Activated T-helper 1 cell treated with anti-CD3 and anti-CD28 coated beads, Interleukin-12 subunit alpha, Interleukin-12 subunit beta, Interleukin-2, Interleukin-4 antibody, amounts not matched to agents 30 ng/mL and 10 ng/mL and 1 ng/mL, durations not matched to agents 14 hours and 24 hours and 36 hours (primary cell): ENCODE data around the gene NDUFB10. TPM values are rescaled to one million over a fixed set of nuclear protein-coding genes. Genes with fewer than 3 reads are reported as not detected.

Source experiments
- DNase-seq: peaks from one replicate; pipeline ENCODE4 v3.0.0; 2021; ENCODE audit warnings: low spot score
- H3K27ac Mint-ChIP-seq: one replicate; pipeline ENCODE4 v1.8.0; 2021; ENCODE audit warnings: mild to moderate bottlenecking, mixed read lengths
- H3K27me3 Mint-ChIP-seq: one replicate; pipeline ENCODE4 v1.8.0; 2022; ENCODE audit warnings: mild to moderate bottlenecking, moderate library complexity, mixed read lengths; ENCODE audit not compliant: insufficient read depth
- H3K36me3 Mint-ChIP-seq: one replicate; pipeline ENCODE4 v1.8.0; 2021; ENCODE audit warnings: low read depth, mixed read lengths
- H3K4me1 Mint-ChIP-seq: one replicate; pipeline ENCODE4 v1.8.0; 2021; ENCODE audit warnings: low read depth, mixed read lengths
- H3K4me3 Mint-ChIP-seq: one replicate; pipeline ENCODE4 v1.8.0; 2021; ENCODE audit warnings: mild to moderate bottlenecking, moderate library complexity, mixed read lengths
- H3K9me3 Mint-ChIP-seq: one replicate; pipeline ENCODE4 v1.8.0; 2021; ENCODE audit warnings: mixed read lengths
- intact Hi-C: fragments of 100-400 bp; cut with micrococcal nuclease; formaldehyde crosslinking; loops from one replicate; pipeline ENCODE4 v1.15.1; 2024
- total RNA-seq: library from RNA; stranded (reverse); gene quantifications from 2 replicates; pipeline ENCODE4 v1.2.3, GENCODE V29; 2022

The NDUFB10 gene
- 134 and 138 TPM in 2 replicates for total RNA-seq

DNA sequence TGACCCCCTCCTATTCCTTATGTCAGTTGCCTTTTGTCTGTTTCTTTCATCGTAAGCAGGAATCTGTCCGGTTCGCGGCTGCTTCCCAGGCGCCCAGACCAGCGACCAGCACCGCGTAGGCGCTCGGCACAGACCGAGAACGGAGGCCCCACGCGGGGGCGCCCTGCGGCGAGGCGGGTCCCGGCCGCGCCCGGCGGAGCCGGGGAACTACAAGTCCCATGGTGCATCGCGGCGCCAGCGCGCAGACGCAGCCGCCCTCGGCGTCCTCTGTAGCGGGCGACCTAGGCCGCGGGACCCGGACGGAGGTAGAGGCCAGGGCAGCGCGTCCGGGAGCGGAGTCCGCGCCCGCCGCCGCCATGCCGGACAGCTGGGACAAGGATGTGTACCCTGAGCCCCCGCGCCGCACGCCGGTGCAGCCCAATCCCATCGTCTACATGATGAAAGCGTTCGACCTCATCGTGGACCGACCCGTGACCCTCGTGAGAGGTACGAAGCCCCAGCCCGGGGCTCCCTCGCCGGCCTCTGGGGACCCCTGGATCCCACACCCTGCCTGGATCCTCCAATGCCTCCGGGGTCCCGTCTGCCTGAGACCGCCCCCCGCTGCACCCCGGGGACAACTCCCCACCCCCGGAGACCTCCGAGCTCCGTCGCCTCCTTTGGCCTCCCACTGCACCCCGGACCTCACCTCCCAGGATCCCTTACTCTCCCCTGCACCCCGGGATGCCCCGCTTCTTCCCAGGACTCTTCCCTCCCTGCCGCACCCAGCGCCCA is at the start of gene NDUFB10:
Gene NDUFB10, plus strand, starts transcription at position 270 of the 771 bp plus-strand sequence. Its CDS starts 87 bp downstream, at position 357.
- H3K9me3 Mint-ChIP-seq: no peaks in the 10 kb centered on the region
- peaks cover 36% of the 10 kb centered on the region for H3K36me3 Mint-ChIP-seq

DNA sequence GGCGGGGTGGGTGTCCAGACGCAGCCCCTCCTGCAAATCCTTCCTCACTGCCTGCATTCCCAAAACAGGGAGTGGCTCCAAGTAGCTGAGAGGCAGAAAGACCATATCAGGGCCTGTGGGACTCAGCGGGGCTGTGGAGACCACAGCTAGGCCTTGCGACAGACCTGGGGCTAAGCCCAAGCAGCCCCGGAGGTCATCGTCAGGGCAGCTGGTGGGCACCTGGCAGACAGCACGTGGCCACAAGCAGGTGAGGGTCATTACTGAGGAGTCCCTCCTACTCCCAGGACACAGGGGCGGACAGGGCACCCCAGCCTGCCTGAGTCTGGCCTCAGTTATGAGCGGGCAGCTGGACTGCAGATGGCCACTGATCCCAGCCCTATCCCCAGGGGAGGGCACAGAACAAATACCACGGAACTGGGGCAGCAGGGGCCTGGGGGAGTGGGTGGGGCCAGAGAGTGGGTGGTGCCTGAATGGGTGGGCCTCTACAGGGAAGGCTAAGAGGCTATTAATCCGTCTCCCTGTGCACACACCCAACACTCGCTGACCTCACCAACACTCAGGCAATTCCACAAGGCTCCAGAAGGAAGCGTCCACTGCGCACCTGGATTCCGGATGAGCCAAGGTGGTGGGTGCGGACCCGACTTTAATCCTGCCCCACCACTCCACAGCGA is 49.6 kb upstream of the NDUFB10 start:
- no peak overlapping the region for H3K4me3 Mint-ChIP-seq
- no peaks in the 10 kb centered on the region for H3K9me3 Mint-ChIP-seq
- H3K36me3 Mint-ChIP-seq: no peaks in the 10 kb centered on the region
- no peak overlapping the region for H3K27ac Mint-ChIP-seq
- H3K4me1 Mint-ChIP-seq: no peaks in the 10 kb centered on the region
- intact Hi-C loops: no loop called here
- no peak for DNase-seq
- H3K27me3 Mint-ChIP-seq: peaks cover 4% of the 10 kb centered on the region

More for the DNA sequence above, at the start of gene NDUFB10:
- DNase-seq: peak; percentile 93
- Mint-ChIP-seq H3K4me1 (peaks cover 34% of the 10 kb centered on the region), H3K27ac (peak within 1 kb of the TSS; percentile 90), H3K27me3 (no peaks in the 10 kb centered on the region), H3K4me3 (peak within 1 kb of the TSS; percentile 97)
- intact Hi-C loops: loop anchor here (1.0 kb wide), 5 partner anchors 12 to 33 kb away; partner anchors contain the start of genes GFER and MSRB1

DNA sequence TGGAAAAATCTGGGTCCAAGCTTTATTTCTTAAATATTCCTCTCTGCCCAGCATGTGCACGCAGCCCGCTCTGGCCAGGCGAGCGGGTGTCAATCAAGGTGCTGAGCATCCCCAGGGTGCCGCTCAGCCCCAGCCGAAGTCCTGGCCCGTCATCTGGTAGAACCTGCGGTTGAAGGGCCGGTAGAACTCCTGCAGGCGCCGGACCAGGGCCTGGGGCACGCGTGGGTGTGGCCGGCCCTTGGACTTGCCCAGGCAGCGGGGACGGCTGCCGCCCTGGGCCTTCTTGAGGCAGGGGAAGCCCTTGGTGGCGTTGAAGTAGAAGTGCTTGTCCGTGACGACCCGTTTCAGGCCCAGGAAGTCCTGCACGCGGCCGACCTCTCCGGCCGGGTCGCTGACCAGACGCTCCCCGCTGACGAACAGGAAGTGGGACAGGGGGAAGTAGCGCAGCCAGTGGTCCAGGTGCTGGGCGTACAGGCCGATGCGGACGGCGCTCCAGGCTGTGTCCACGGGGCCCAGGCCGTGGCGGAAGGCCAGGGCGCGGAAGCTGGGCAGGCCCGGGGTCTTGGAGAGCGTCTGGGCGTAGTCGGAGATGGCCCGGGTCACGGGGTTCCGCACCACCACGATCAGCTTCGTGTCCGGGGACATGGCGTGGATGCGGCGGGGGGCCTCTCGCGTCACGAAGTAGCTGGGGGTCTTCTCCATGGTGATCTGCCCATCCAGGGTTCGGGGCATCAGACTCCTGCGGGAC is 47.7 kb upstream of the NDUFB10 start:
- H3K36me3 Mint-ChIP-seq: no peaks in the 10 kb centered on the region
- DNase-seq: no peak
- no peaks in the 10 kb centered on the region for H3K9me3 Mint-ChIP-seq
- intact Hi-C loops: no loop called here
- no peaks in the 10 kb centered on the region for H3K4me1 Mint-ChIP-seq
- peaks cover 15% of the 10 kb centered on the region for H3K27me3 Mint-ChIP-seq
- no peak overlapping the region for H3K27ac Mint-ChIP-seq
- no peak overlapping the region for H3K4me3 Mint-ChIP-seq

DNA sequence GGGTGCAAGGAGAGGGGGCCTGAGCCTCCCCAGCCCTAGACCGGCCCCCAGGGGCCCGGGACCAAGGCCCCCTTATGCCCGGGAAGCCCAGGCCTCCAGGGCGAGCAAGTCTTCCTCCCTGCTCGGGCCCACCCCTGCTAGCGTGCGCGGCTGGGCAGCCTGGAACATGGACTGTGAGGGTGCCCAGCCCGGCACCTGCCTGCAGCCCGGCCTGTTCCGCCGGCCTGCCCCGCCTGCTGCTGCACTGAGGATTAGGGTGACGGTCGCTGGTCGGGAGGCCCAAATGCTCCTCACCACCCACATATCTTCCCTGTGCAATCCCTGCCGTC is 47.2 kb upstream of the NDUFB10 start:
- no peaks in the 10 kb centered on the region for H3K36me3 Mint-ChIP-seq
- no peaks in the 10 kb centered on the region for H3K9me3 Mint-ChIP-seq
- DNase-seq: no peak
- H3K4me3 Mint-ChIP-seq: no peak overlapping the region
- intact Hi-C loops: no loop called here
- peaks cover 21% of the 10 kb centered on the region for H3K27me3 Mint-ChIP-seq
- H3K27ac Mint-ChIP-seq: no peak overlapping the region
- H3K4me1 Mint-ChIP-seq: no peaks in the 10 kb centered on the region

DNA sequence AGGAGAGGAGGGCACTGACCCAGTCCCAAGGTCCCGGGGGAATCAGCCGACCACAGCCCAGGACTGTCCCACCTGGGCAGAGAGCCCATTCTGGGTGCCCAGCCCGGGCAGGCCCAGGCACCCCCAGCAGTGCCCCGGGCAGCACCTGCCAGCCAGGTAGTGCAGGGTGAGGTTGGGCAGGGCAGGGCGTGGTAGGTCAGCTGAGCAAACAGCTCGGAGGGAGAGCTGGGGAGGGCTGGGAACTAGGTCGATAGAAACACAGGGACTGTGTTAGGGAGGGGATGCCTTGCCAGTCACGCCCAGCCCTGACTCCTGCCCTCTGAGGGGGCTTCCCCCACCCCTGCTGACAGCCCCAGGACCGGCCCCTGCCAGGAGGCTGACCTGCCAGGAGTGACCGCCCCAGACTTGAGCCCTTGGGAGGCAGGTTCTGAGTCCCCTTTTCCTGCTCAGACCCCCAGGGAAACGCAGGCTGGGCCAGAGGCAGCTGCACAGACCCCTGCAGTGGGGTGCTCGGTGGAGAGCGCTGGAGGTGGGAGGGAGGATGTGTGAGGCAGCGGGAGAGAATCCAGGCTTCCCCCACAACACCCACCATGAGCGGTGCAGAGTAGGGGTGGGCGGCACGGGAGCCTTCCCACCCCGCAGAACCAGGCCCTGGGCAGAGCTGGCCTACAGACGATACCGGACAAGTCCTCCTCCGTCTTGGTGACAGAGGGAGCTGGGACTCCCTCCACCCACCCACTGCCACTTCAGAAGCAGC is 45.8 kb upstream of the NDUFB10 start:
- H3K4me3 Mint-ChIP-seq: no peak overlapping the region
- no peak for DNase-seq
- H3K27me3 Mint-ChIP-seq: peaks cover 21% of the 10 kb centered on the region
- H3K36me3 Mint-ChIP-seq: no peaks in the 10 kb centered on the region
- H3K9me3 Mint-ChIP-seq: no peaks in the 10 kb centered on the region
- H3K27ac Mint-ChIP-seq: no peak overlapping the region
- intact Hi-C loops: no loop called here
- no peaks in the 10 kb centered on the region for H3K4me1 Mint-ChIP-seq

DNA sequence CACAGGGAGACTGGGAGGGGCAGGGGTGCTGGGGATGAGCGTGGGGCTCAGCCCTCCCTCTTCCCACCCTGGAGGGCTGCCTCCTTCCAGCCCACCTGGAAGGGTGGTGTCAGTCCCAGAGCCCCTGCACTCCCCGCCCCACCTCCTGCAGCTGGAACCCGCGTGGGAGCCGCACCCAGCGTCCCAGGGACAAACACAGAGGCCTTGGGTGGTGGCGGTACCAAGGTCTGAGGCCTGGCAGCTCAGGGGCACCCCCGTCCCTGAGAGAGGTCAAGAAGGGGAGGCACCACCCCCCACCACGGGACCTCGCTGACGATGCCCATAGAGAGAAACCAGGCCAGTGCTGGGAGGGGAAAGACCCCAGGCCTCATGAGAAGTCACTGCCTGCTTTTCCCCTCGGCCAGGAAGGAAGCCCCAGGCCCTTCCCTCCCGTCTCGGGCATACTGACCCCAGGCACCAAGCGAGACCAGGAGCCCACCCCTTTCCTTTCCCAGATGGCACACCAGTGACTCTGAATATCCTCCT is 45.2 kb upstream of the NDUFB10 start:
- Mint-ChIP-seq H3K4me1 (no peaks in the 10 kb centered on the region), H3K9me3 (no peaks in the 10 kb centered on the region)
- intact Hi-C loops: no loop called here

DNA sequence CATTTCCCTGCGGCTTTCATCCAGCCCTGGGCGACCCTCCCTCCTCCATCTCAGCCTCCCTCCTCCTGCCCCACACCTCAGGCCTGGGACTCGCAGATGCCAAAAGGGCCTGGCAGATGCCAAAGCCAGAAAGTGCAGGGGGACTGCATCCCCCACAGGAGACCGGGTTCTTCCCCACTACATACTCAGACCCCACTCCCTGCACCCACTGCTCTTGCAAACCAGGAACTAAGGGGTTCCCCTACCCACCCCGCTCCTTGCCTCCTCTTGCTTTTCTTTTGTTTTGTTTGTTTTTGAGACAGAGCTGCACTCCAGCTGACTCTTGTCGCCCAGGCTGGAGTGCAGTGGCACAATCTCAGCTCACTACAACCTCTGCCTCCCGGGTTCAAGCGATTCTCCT is 44.4 kb upstream of the NDUFB10 start:
- Mint-ChIP-seq H3K27ac (no peak overlapping the region), H3K4me1 (no peaks in the 10 kb centered on the region), H3K27me3 (peaks cover 22% of the 10 kb centered on the region), H3K4me3 (no peak overlapping the region), H3K36me3 (no peaks in the 10 kb centered on the region), H3K9me3 (no peaks in the 10 kb centered on the region)
- intact Hi-C loops: no loop called here
- DNase-seq: no peak

More for the DNA sequence above, 45.2 kb upstream of the NDUFB10 start:
- Mint-ChIP-seq H3K36me3 (no peaks in the 10 kb centered on the region), H3K27ac (no peak overlapping the region), H3K4me3 (no peak overlapping the region), H3K27me3 (peaks cover 22% of the 10 kb centered on the region)
- DNase-seq: no peak

DNA sequence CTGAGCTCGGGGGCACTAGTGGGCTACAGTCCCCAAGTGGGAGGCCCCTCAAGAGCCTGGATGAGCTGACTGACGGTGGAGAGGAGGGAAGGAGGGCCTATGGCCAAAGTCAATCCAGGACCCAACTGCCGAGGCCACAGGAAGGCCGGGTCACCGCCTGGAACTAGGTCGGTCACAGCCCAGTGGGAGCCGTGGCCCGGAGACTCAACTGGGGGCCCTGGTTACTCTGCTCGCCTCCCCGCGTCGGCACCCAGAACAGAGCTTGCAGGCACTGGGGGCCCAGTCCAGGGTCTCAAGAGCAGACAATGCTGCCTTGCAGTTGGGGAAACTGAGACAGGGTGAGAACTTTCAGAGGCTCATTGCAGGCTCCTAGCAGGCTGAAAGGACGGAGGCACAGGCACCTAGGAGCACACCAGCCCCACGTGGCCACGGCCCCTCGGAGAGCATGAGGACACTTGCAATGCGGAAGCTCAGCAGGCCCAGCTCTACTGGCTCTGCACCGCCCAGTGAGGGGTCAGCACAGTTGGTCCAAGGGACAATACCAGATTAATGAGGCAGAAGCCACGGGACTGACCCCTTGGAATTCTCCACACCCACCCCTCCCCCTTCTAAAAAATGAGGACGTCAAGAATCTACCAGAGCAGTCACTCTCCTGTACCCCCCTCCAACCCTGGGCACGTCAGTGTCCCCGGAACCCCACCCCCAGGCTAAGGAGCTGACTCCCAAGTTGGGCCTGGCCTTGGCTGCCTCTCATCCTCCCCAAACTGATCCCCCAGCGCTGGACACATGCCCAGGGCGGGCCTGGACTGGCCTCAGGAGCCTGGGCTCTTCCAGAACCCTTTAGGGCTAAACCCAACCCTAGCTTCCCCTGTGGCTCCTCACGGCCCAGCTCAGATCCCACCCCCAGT is 43.4 kb upstream of the NDUFB10 start:
- Mint-ChIP-seq H3K27me3 (peaks cover 28% of the 10 kb centered on the region), H3K4me3 (no peak overlapping the region), H3K36me3 (no peaks in the 10 kb centered on the region), H3K9me3 (no peaks in the 10 kb centered on the region), H3K4me1 (no peaks in the 10 kb centered on the region), H3K27ac (no peak overlapping the region)
- intact Hi-C loops: no loop called here
- DNase-seq: no peak

DNA sequence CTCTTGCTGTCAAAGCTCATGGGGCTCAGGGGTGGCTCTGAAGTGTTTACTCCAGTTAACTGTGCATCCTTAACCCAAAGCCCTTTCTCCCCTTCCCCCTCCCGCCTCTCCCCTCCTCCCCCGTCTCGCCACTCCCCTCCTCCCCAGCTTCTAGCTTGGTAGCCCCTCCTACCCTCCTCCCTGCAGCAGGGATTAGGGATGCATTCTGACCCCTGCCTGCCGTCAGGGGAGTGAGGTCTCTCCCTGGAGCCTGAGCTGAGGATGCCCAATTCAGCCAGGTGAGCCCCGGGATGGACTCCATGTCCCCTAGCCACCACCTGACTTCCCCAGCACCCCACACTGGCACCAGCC is 42.7 kb upstream of the NDUFB10 start:
- no peak overlapping the region for H3K4me3 Mint-ChIP-seq
- no peak for DNase-seq
- H3K27ac Mint-ChIP-seq: no peak overlapping the region
- peaks cover 33% of the 10 kb centered on the region for H3K27me3 Mint-ChIP-seq
- intact Hi-C loops: no loop called here
- H3K9me3 Mint-ChIP-seq: no peaks in the 10 kb centered on the region
- H3K36me3 Mint-ChIP-seq: no peaks in the 10 kb centered on the region
- no peaks in the 10 kb centered on the region for H3K4me1 Mint-ChIP-seq

DNA sequence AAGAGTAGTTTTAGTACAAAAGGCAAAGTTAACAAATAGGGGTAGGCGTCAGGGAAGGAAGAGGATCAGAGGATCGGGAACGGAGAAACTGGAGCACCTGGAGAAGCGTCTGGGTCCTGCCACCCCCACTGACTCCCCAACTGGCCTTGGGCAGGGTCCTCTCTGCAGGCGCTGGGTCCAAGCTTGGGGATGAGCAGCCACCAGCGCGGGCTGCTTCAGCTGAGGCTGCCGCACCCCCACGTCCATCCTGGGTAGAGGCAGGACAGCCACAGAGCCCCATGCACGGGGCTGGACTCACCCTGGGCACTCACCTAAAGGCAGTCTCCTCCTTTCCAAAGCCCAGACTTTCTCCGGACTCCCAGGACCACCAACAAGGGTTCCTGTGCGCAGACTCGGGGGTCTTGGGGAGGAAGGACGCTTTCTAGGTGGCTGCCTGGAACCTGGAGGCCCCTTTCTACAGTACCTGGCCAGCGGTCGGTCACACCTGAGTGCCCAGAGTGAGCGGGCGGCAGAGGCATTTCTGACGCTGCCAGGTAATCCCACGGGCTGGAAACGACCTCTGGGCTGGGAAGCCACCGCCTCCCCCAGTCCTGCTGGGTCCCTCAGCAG is 42.2 kb upstream of the NDUFB10 start:
- H3K36me3 Mint-ChIP-seq: no peaks in the 10 kb centered on the region
- no peak overlapping the region for H3K4me3 Mint-ChIP-seq
- no peak overlapping the region for H3K27ac Mint-ChIP-seq
- intact Hi-C loops: no loop called here
- no peaks in the 10 kb centered on the region for H3K4me1 Mint-ChIP-seq
- H3K9me3 Mint-ChIP-seq: no peaks in the 10 kb centered on the region
- no peak for DNase-seq
- peaks cover 36% of the 10 kb centered on the region for H3K27me3 Mint-ChIP-seq

DNA sequence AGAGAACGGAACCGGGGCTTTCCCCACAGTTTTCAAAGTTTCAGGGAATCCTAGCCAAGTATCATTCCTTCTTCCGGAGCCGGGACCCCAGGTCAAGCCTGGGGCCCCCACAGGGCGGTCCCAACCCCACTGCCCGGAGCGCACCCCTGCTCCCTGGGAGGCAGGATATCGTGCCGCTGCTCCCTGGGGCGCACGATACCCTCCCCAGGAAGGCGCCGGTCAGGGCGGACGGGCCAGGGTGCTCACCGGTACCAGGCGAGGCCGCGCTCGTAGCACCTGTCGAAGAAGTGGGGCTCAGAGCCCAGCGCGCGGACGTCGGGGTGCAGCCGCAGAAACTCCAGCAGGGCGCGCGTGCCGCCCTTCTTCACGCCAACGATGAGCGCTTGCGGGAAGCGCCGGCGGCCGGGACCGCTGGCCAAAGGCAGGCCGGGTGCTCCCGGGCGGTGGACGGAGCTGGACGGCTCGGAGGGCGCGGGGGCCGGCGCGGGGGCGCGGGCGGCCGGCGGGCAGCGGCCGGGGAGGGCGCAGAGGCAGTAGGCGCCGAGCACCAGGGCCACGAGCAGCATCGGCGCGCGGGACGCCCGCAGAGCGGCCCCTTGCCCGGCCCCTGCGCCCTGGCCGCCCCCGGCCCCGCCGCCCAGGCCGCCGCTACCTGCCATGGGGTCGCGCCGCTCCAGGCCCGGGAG is 41.5 kb upstream of the NDUFB10 start:
- H3K4me3 Mint-ChIP-seq: no peak overlapping the region
- H3K36me3 Mint-ChIP-seq: no peaks in the 10 kb centered on the region
- intact Hi-C loops: no loop called here
- H3K4me1 Mint-ChIP-seq: no peaks in the 10 kb centered on the region
- H3K27ac Mint-ChIP-seq: no peak overlapping the region
- no peak for DNase-seq
- H3K27me3 Mint-ChIP-seq: peaks cover 41% of the 10 kb centered on the region
- H3K9me3 Mint-ChIP-seq: no peaks in the 10 kb centered on the region
